Nucleus accumbens (tissue), 56 donors: ENCODE data around the gene SORBS1.

Source experiments
- DNase-seq, 56 donors: peaks; one replicate each; lab custom pipeline; 2025; lab: John Stamatoyannopoulos, UW

SORBS1 gene

DNA sequence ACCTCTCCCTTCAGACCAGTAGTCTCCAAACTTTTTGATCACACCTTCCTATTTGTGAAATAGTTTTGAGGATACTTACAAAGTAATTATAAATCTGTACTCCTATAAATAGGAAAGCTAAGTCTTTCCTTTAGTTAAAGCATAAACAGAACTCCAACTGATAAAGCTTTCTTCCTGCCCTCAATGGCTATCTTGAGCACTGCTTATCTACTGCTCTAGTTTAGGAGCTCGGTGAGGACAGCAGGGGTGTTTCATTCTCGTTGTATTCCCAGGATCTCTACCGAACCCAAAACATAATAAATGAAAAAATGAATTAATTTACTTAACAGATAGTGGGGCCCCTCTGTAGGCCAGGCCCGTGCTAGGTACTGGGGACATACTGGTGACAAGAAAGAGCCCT is 17.7 kb downstream of the SORBS1 start:
- DNase-seq, result no peak

- no peak for DNase-seq
Measured at GRCh38 chr10:95542761-95543160, 18.4 kb downstream of the SORBS1 start.

GRCh38 chr10:95542330-95542729 is 18.8 kb downstream of the SORBS1 start:
- no peak for DNase-seq

- DNase-seq, result no peak
Measured at GRCh38 chr10:95540514-95541052, 20.6 kb downstream of the SORBS1 start.

DNA sequence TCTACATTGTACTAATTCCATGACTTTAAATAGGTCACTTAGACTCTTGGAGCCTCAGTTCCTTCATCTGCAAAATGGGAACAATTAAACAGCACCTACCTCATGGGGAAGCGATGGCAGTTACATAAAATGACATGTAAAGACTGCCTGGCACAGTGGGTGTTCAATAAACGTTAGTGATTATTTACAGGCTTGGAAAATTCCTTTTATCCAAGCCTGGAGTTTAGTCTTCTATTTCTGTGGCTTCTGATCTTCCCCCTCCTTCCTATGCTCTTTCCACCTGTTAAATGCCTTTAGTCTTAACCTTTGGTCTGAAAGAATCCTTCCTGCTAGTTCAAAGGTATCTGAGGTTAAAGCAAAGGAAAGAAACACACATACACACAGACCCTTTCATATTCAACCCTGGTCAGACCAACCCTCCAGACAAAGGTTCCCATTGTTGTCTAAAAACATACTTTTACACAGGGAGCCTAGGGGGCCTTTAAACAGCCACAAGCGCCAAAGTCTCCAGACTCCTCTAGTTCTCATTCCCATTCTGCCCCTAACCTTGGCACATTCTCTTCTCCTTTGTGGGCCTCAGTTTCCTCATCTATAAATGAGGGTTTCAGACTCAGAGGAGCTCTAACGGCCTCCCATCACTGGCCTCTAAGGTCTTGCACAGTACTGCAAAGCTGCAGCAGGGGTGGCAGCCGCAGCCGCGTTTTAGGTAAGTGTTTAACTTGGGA is 21.4 kb downstream of the SORBS1 start:
- no peak for DNase-seq

DNA sequence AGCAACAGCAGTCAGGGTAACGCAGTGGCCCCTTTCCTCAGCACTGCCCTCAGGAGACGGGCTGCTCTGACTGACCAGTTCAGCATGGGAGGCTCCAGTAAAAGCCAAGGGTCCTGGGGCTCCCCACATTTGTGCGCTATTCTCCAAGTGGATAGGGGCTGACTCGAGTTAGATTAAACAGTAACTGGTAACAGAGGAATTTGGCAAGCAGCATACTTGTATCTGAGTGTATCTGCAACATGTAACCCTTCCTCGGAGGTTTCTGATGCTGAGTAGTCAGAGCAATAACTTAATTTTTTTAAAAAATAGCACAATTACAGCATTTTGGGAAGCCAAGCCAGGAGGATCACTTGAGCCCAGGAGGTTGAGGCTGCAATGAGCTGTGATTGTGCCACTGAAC is 22.8 kb downstream of the SORBS1 start:
- DNase-seq, result no peak

DNA sequence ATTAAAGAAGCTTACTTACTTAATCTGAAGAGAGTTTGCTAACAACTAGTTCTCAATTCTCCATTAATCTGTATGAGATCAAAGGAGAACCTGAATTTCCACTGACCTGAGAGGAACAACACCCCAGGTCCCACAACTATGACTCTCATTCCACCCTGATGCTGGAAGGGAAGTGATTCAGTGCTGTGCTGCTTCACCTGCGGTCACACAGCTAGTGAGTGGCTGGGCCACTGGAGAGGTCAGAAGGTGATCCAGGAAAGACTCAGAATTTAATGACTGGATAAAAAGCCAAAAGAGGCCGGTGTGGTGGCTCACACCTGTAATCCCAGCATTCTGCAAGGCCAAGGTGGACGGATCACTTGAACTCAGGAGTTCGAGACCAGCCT is 23.6 kb downstream of the SORBS1 start:
- no peak for DNase-seq

- no peak for DNase-seq
Measured at GRCh38 chr10:95536894-95537541, 24.2 kb downstream of the SORBS1 start.

- DNase-seq, result no peak
Measured at GRCh38 chr10:95536017-95536416, 25.2 kb downstream of the SORBS1 start.

DNA sequence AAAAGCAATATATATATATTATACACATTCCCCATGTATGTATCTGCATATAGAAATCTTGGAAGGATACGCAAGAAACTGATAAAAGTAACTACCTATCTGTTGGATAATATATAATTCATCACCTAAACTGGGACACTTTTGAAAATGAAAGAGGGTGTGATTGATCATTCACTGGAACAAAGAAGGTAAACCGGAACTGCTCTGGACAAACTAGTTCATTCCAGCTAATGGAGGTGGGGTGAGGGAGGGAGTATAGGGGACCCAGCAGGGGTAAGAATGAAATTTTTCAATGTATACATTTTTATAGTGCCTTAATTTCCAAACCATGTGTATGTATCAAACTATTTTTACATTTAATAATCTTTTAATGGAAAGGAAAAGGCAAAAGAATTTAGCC is 25.6 kb downstream of the SORBS1 start:
- DNase-seq, result no peak

- no peak for DNase-seq
Measured at GRCh38 chr10:95533590-95533989, 27.6 kb downstream of the SORBS1 start.

- DNase-seq, result no peak
Measured at GRCh38 chr10:95532536-95532935, 28.6 kb downstream of the SORBS1 start.

GRCh38 chr10:95531994-95532399 is 29.2 kb downstream of the SORBS1 start:
- DNase-seq, result no peak

GRCh38 chr10:95531058-95531809 is 29.9 kb downstream of the SORBS1 start:
- DNase-seq, result no peak

DNA sequence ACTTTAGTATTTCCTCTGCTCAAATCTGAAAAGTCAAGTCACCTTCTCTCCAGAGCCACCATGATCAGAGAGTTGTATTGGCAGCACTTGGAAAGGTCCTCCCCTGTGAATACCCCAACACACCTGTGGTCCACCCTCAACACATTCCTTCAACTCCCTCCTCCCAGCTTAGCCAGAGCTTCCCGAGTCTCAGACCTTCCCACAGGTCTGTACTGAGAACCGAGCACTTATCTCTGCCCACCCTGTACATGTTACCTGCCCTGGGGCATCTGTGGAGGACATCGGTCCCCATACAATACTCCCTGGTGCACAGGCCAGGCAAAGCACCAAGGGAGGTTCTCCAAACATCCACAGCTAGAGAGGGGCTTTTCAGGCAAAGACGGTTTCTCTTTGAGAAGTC is 30.6 kb downstream of the SORBS1 start:
- no peak for DNase-seq

- no peak for DNase-seq
Measured at GRCh38 chr10:95530029-95530428, 31.1 kb downstream of the SORBS1 start.

DNA sequence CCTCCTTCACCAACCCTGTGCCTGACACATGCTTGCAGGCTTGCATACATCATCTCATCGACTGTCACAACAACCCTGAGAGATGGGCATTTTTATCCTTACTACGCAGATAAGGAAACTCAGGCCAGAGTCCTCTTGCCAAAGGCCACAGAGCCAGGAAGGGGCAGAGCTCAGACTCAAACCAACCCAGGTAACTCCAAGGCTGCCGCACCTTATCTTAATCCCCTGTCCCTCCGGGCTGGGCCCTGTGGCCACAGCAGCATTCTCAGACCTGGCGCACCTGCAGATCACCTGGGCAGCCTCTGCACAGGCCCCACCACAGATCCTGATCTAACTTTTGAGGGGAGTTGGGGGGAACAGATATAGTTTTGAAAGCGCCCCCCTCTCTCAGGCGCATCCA is 35.1 kb downstream of the SORBS1 start:
- no peak for DNase-seq

- DNase-seq, result no peak
Measured at GRCh38 chr10:95525033-95525418, 36.1 kb downstream of the SORBS1 start.

DNA sequence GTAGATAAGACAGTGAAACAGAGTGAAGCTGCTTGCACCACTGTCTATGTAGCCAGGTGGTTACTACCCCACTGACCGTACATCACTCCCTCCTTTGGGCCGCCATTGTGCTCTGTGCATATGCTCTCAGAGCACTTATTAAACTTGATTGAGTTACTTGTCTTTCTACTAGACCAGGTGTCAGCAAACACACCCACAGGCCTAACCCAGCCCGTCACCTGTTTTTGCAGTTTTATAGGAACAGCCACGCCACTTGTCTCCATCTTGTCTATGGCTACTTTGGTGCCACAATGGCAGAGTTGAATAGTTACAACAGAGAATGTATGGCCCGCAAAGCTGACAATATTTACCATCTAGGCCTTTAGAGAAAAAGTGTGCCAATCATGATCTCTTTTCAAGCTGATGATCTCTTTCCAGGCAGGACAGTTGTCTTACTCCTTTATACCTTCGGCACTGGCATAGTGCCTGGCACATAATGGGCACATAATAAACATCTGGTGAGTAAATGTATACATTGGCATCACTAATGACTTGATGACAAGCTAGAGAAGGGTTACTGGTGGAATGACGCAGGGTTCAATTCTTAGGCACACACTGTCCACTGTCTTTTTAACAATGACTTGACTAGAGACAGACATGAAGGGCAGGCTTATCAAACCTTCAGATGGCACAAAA is 36.7 kb downstream of the SORBS1 start:
- DNase-seq, result no peak

GRCh38 chr10:95522117-95522516 is 39.1 kb downstream of the SORBS1 start:
- DNase-seq, result no peak

DNA sequence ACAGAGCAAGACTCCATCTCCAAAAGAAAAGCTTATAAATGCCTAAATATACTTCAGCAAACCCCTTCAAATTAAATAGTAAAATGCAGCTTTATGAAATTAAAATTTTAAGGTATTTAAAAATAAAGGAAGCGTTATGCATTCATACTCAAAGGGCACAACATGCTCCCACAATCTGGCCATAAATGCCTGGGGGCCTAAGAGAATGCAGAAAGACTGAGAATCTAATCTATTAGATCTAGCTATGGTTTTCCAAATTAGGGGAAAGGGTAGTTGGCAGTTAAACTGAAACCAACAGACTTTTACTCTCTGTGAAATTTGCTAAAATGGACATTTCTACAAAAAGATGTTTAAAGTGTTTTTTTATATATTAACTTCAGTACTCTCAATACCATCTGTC is 40.6 kb downstream of the SORBS1 start:
- no peak for DNase-seq
